Measurements from ENCODE around the gene CDC73. TPM values are rescaled to one million over a fixed set of nuclear protein-coding genes. Genes with fewer than 3 reads are reported as not detected.
"Not testable (repeated sequence)": the region's sequence is repeated elsewhere in the genome, so short reads cannot be mapped to it uniquely, and the experiment has no call there.

CDC73 gene
- total RNA-seq, 5 donors from 2014 or later (not counting 1 experiment from before 2014, with no cell fraction given) = 54.1 to 64.4 (median 57.4) TPM

- no peak overlapping the region for H3K27ac ChIP-seq (ENCODE audit: low read length)
- DNase-seq = no peak
- H3K9me3 Mint-ChIP-seq = no peaks in the 10 kb centered on the region
- H3K27ac Mint-ChIP-seq = peak overlapping the region in 1 of 2 donors; percentile 12
- H3K27me3 ChIP-seq (replicated peaks in 1 of 2; ENCODE audit: control insufficient read depth in 2 of 2, extremely low read depth in 1 of 2, insufficient read depth in 2 of 2, low read length in 1 of 2) = no peaks in the 10 kb centered on the region
- ChIA-PET POLR2A (no interaction called here), CTCF (no interaction called here)
- H3K4me3 ChIP-seq (ENCODE audit: control insufficient read depth in 1 of 2, extremely low read depth in 1 of 2, low read length in 1 of 2) = no peak overlapping the region
- H3K36me3 ChIP-seq (ENCODE audit: control insufficient read depth in 2 of 2, extremely low read depth in 1 of 2, insufficient read depth in 1 of 2, low read length in 1 of 2) = peaks cover 0 to 6% of the 10 kb centered on the region in 2 donors
- ATAC-seq (replicated peaks in 1 of 4) = no peak
- H3K4me1 Mint-ChIP-seq = no peaks in the 10 kb centered on the region
- no peak overlapping the region for H3K4me3 Mint-ChIP-seq
- H3K4me1 ChIP-seq (ENCODE audit: control insufficient read depth in 1 of 2, extremely low read depth in 1 of 2, insufficient read depth in 2 of 2, low read length in 2 of 2) = no peaks in the 10 kb centered on the region
- H3K36me3 Mint-ChIP-seq = peaks cover 26% of the 10 kb centered on the region
- H3K27me3 Mint-ChIP-seq = no peaks in the 10 kb centered on the region
- no peaks in the 10 kb centered on the region for H3K9me3 ChIP-seq
- WGBS (ENCODE audit: insufficient coverage) = 89% methylated on average over 1 of the region's 3 CpGs
Observed at GRCh38 chr1:193262661-193263060, 140.8 kb downstream of the CDC73 start.

GRCh38 chr1:193264313-193265065 is 142.7 kb downstream of the CDC73 start:
- Histone ChIP-seq H3K27me3 (replicated peaks in 1 of 2; ENCODE audit: control insufficient read depth in 2 of 2, extremely low read depth in 1 of 2, insufficient read depth in 2 of 2, low read length in 1 of 2) (no peaks in the 10 kb centered on the region), H3K4me1 (ENCODE audit: control insufficient read depth in 1 of 2, extremely low read depth in 1 of 2, insufficient read depth in 2 of 2, low read length in 2 of 2) (no peaks in the 10 kb centered on the region), H3K4me3 (ENCODE audit: control insufficient read depth in 1 of 2, extremely low read depth in 1 of 2, low read length in 1 of 2) (no peak overlapping the region), H3K9me3 (no peaks in the 10 kb centered on the region), H3K36me3 (ENCODE audit: control insufficient read depth in 2 of 2, extremely low read depth in 1 of 2, insufficient read depth in 1 of 2, low read length in 1 of 2) (peaks cover 0 to 2% of the 10 kb centered on the region in 2 donors), H3K27ac (ENCODE audit: low read length) (no peak overlapping the region)
- WGBS (ENCODE audit: insufficient coverage) = 92% methylated on average over 2 of the region's 4 CpGs
- Mint-ChIP-seq H3K4me1 (no peaks in the 10 kb centered on the region), H3K4me3 (no peak overlapping the region), H3K27me3 (no peaks in the 10 kb centered on the region), H3K36me3 (peaks cover 30% of the 10 kb centered on the region), H3K9me3 (no peaks in the 10 kb centered on the region), H3K27ac (peak overlapping the region; percentile 58 to 76)
- ATAC-seq (replicated peaks in 1 of 4) = no peak
- ChIA-PET CTCF (no interaction called here), POLR2A (no interaction called here)
- DNase-seq = no peak

- ChIA-PET CTCF (no interaction called here), POLR2A (no interaction called here)
- no peak overlapping the region for H3K4me3 ChIP-seq (ENCODE audit: control insufficient read depth in 1 of 2, extremely low read depth in 1 of 2, low read length in 1 of 2)
- Mint-ChIP-seq H3K27ac (no peak overlapping the region), H3K4me1 (no peaks in the 10 kb centered on the region), H3K9me3 (no peaks in the 10 kb centered on the region), H3K27me3 (no peaks in the 10 kb centered on the region), H3K4me3 (no peak overlapping the region), H3K36me3 (peaks cover 30% of the 10 kb centered on the region)
- DNase-seq (no peak), ATAC-seq (replicated peaks in 1 of 4) (no peak)
- H3K4me1 ChIP-seq (ENCODE audit: control insufficient read depth in 1 of 2, extremely low read depth in 1 of 2, insufficient read depth in 2 of 2, low read length in 2 of 2) = no peaks in the 10 kb centered on the region
- H3K36me3 ChIP-seq (ENCODE audit: control insufficient read depth in 2 of 2, extremely low read depth in 1 of 2, insufficient read depth in 1 of 2, low read length in 1 of 2) = peaks cover 0 to 2% of the 10 kb centered on the region in 2 donors
- no CpG with 5 or more reads among the region's 1 CpG for WGBS (ENCODE audit: insufficient coverage)
- no peak overlapping the region for H3K27ac ChIP-seq (ENCODE audit: low read length)
- no peaks in the 10 kb centered on the region for H3K27me3 ChIP-seq (replicated peaks in 1 of 2; ENCODE audit: control insufficient read depth in 2 of 2, extremely low read depth in 1 of 2, insufficient read depth in 2 of 2, low read length in 1 of 2)
- H3K9me3 ChIP-seq = no peaks in the 10 kb centered on the region
Observed at GRCh38 chr1:193265716-193266115, 143.9 kb downstream of the CDC73 start.

- H3K9me3 ChIP-seq; H3K27ac ChIP-seq (ENCODE audit: low read length); H3K4me3 ChIP-seq (ENCODE audit: control insufficient read depth in 1 of 2, extremely low read depth in 1 of 2, low read length in 1 of 2); H3K27me3 Mint-ChIP-seq; DNase-seq; H3K4me3 Mint-ChIP-seq; H3K4me1 ChIP-seq (ENCODE audit: control insufficient read depth in 1 of 2, extremely low read depth in 1 of 2, insufficient read depth in 2 of 2, low read length in 2 of 2); H3K36me3 ChIP-seq (ENCODE audit: control insufficient read depth in 2 of 2, extremely low read depth in 1 of 2, insufficient read depth in 1 of 2, low read length in 1 of 2); ATAC-seq (replicated peaks in 1 of 4); H3K27ac Mint-ChIP-seq; H3K9me3 Mint-ChIP-seq; H3K4me1 Mint-ChIP-seq; H3K27me3 ChIP-seq (replicated peaks in 1 of 2; ENCODE audit: control insufficient read depth in 2 of 2, extremely low read depth in 1 of 2, insufficient read depth in 2 of 2, low read length in 1 of 2): not testable (repeated sequence)
- WGBS (ENCODE audit: insufficient coverage) = no CpG with 5 or more reads among the region's 7 CpGs
- ChIA-PET POLR2A (interaction anchor here (0.6 kb wide), 2 partner anchors 28 to 73 kb away, joined by 3 read pairs; no protein-coding TSS in a partner anchor), CTCF (interaction anchor here in 1 of 2 donors (0.7 kb wide), 1 partner anchor 13 kb away, joined by 3 read pairs; no protein-coding TSS in a partner anchor)
- H3K36me3 Mint-ChIP-seq = peaks cover 38% of the 10 kb centered on the region
Observed at GRCh38 chr1:193266794-193267193, 145.0 kb downstream of the CDC73 start.

GRCh38 chr1:193270996-193271395 is 149.2 kb downstream of the CDC73 start:
- no peak for ATAC-seq (replicated peaks in 1 of 4)
- H3K4me1 Mint-ChIP-seq = peaks cover 0 to 2% (median 0%) of the 10 kb centered on the region in 3 donors
- no peaks in the 10 kb centered on the region for H3K9me3 ChIP-seq
- H3K9me3 Mint-ChIP-seq = peaks cover 0 to 21% (median 13%) of the 10 kb centered on the region in 3 donors
- POLR2A ChIA-PET = no interaction called here
- no peak overlapping the region for H3K4me3 Mint-ChIP-seq
- H3K27ac Mint-ChIP-seq = no peak overlapping the region
- CTCF ChIA-PET = interaction anchor here in 1 of 2 donors (0.7 kb wide), 1 partner anchor 158 kb away, joined by 3 read pairs; no protein-coding TSS in a partner anchor
- no peaks in the 10 kb centered on the region for H3K27me3 Mint-ChIP-seq
- H3K36me3 ChIP-seq (ENCODE audit: control insufficient read depth in 2 of 2, extremely low read depth in 1 of 2, insufficient read depth in 1 of 2, low read length in 1 of 2) = no peaks in the 10 kb centered on the region
- peaks cover 53% of the 10 kb centered on the region for H3K36me3 Mint-ChIP-seq
- no peaks in the 10 kb centered on the region for H3K27me3 ChIP-seq (replicated peaks in 1 of 2; ENCODE audit: control insufficient read depth in 2 of 2, extremely low read depth in 1 of 2, insufficient read depth in 2 of 2, low read length in 1 of 2)
- WGBS (ENCODE audit: insufficient coverage) = no CpG with 5 or more reads among the region's 2 CpGs
- DNase-seq = no peak
- H3K4me3 ChIP-seq (ENCODE audit: control insufficient read depth in 1 of 2, extremely low read depth in 1 of 2, low read length in 1 of 2) = no peak overlapping the region
- H3K27ac ChIP-seq (ENCODE audit: low read length) = no peak overlapping the region
- H3K4me1 ChIP-seq (ENCODE audit: control insufficient read depth in 1 of 2, extremely low read depth in 1 of 2, insufficient read depth in 2 of 2, low read length in 2 of 2) = no peaks in the 10 kb centered on the region

- Histone ChIP-seq H3K27ac (ENCODE audit: low read length) (no peak overlapping the region), H3K9me3 (no peaks in the 10 kb centered on the region), H3K4me3 (ENCODE audit: control insufficient read depth in 1 of 2, extremely low read depth in 1 of 2, low read length in 1 of 2) (no peak overlapping the region), H3K27me3 (replicated peaks in 1 of 2; ENCODE audit: control insufficient read depth in 2 of 2, extremely low read depth in 1 of 2, insufficient read depth in 2 of 2, low read length in 1 of 2) (no peaks in the 10 kb centered on the region), H3K36me3 (ENCODE audit: control insufficient read depth in 2 of 2, extremely low read depth in 1 of 2, insufficient read depth in 1 of 2, low read length in 1 of 2) (no peaks in the 10 kb centered on the region), H3K4me1 (ENCODE audit: control insufficient read depth in 1 of 2, extremely low read depth in 1 of 2, insufficient read depth in 2 of 2, low read length in 2 of 2) (no peaks in the 10 kb centered on the region)
- WGBS (ENCODE audit: insufficient coverage) = 96% methylated on average over 5 of the region's 5 CpGs
- peaks cover 0 to 2% (median 0%) of the 10 kb centered on the region in 3 donors for H3K4me1 Mint-ChIP-seq
- DNase-seq (no peak), ATAC-seq (replicated peaks in 1 of 4) (no peak)
- POLR2A ChIA-PET = no interaction called here
- no peak overlapping the region for H3K4me3 Mint-ChIP-seq
- H3K36me3 Mint-ChIP-seq = peaks cover 63% of the 10 kb centered on the region
- H3K27ac Mint-ChIP-seq = no peak overlapping the region
- CTCF ChIA-PET = no interaction called here
- no peaks in the 10 kb centered on the region for H3K27me3 Mint-ChIP-seq
- H3K9me3 Mint-ChIP-seq = peaks cover 0 to 21% (median 13%) of the 10 kb centered on the region in 3 donors
Observed at GRCh38 chr1:193275773-193276172, 153.9 kb downstream of the CDC73 start.
